PC-9 (cell line): ENCODE measurements around the gene MRPS9.

Source experiments
- EZH2 ChIP-seq: fragments of 200-600 bp; sonication (generic); IDR thresholded peaks from 2 replicates; pipeline ENCODE4 v1.8.0; 2017; ENCODE audit warnings: antibody characterized with exemption, low read depth
- TF ChIP-seq, protein P1 (sequence below): fragments of 200-600 bp; sonication (generic); conservative IDR thresholded peaks from 2 replicates; pipeline ENCODE4 v1.6.1; 2017; ENCODE audit warnings: mixed run types, antibody characterized with exemption, mild to moderate bottlenecking, moderate library complexity

DNA sequence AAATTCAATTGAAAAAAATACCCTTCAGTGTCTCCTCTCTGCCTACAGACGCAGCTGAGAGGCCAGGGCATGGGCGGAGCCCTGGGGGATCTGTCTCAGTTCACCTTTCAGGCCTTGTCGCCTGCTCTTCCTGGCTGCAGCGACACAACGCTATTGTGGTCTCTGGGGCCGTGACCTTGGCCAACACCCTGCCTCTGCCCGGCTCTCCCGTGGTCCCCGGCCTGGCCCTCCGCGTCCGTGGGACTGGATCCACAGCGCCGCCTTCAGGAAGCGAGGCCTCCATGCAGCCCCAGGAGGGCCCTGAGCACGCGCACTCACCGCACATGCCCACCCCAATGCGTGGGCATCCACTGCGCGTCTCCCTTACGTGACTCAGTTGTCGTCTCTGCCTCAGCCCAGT is 81.1 kb downstream of the MRPS9 start:
- TF ChIP-seq, protein P1, sequence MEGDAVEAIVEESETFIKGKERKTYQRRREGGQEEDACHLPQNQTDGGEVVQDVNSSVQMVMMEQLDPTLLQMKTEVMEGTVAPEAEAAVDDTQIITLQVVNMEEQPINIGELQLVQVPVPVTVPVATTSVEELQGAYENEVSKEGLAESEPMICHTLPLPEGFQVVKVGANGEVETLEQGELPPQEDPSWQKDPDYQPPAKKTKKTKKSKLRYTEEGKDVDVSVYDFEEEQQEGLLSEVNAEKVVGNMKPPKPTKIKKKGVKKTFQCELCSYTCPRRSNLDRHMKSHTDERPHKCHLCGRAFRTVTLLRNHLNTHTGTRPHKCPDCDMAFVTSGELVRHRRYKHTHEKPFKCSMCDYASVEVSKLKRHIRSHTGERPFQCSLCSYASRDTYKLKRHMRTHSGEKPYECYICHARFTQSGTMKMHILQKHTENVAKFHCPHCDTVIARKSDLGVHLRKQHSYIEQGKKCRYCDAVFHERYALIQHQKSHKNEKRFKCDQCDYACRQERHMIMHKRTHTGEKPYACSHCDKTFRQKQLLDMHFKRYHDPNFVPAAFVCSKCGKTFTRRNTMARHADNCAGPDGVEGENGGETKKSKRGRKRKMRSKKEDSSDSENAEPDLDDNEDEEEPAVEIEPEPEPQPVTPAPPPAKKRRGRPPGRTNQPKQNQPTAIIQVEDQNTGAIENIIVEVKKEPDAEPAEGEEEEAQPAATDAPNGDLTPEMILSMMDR = no peak
- no peak for TF ChIP-seq EZH2
